ENCODE measurements around the gene ELP2. TPM values are rescaled to one million over a fixed set of nuclear protein-coding genes. Genes with fewer than 3 reads are reported as not detected.

Gene ELP2
- total RNA-seq, 1 donor from 2014 or later = 111 TPM

GRCh38 chr18:36124841-36125240 lies 4.9 kb upstream of the ELP2 start:
- TF ChIP-seq, protein P1, sequence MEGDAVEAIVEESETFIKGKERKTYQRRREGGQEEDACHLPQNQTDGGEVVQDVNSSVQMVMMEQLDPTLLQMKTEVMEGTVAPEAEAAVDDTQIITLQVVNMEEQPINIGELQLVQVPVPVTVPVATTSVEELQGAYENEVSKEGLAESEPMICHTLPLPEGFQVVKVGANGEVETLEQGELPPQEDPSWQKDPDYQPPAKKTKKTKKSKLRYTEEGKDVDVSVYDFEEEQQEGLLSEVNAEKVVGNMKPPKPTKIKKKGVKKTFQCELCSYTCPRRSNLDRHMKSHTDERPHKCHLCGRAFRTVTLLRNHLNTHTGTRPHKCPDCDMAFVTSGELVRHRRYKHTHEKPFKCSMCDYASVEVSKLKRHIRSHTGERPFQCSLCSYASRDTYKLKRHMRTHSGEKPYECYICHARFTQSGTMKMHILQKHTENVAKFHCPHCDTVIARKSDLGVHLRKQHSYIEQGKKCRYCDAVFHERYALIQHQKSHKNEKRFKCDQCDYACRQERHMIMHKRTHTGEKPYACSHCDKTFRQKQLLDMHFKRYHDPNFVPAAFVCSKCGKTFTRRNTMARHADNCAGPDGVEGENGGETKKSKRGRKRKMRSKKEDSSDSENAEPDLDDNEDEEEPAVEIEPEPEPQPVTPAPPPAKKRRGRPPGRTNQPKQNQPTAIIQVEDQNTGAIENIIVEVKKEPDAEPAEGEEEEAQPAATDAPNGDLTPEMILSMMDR (IDR thresholded peaks at IDR 0.05; ENCODE audit: unreplicated experiment) = no peak
- DNase-seq (ENCODE audit: low spot score, unreplicated experiment) = no peak
- no peak overlapping the region for H3K27ac Mint-ChIP-seq
- no peak overlapping the region for H3K4me3 Mint-ChIP-seq (ENCODE audit: low read depth)
- H3K36me3 Mint-ChIP-seq (ENCODE audit: insufficient read depth) = peaks cover 12% of the 10 kb centered on the region
- no peaks in the 10 kb centered on the region for H3K27me3 Mint-ChIP-seq
- H3K9me3 Mint-ChIP-seq (ENCODE audit: low read depth) = no peaks in the 10 kb centered on the region
- peaks cover 12% of the 10 kb centered on the region for H3K4me1 Mint-ChIP-seq (ENCODE audit: low read depth)

DNA sequence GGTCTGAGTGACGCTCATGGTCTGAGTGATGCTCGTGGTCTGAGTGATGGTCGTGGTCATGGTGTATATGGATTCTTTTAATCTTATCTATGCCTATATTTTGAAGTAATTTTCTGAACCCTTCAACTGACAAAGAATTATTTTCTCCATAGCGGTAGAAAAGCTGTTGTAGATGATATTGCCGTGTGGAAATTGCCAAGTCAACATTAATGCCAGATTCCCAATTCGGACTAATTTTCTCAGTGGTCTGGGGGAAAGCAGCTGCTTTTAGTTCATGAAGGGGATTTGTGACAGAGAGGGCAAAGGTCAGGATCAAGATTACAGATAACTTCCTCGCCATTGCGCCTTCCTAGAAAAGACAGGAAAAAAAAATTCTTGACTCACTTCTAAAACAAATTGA lies 3.0 kb upstream of the ELP2 start:
- no peak overlapping the region for H3K4me3 Mint-ChIP-seq (ENCODE audit: low read depth)
- TF ChIP-seq, protein P1 (IDR thresholded peaks at IDR 0.05; ENCODE audit: unreplicated experiment) = no peak
- H3K4me1 Mint-ChIP-seq (ENCODE audit: low read depth) = peaks cover 19% of the 10 kb centered on the region
- no peak for DNase-seq (ENCODE audit: low spot score, unreplicated experiment)
- H3K27me3 Mint-ChIP-seq = no peaks in the 10 kb centered on the region
- H3K27ac Mint-ChIP-seq = no peak overlapping the region
- no peaks in the 10 kb centered on the region for H3K9me3 Mint-ChIP-seq (ENCODE audit: low read depth)
- peaks cover 10% of the 10 kb centered on the region for H3K36me3 Mint-ChIP-seq (ENCODE audit: insufficient read depth)

DNA sequence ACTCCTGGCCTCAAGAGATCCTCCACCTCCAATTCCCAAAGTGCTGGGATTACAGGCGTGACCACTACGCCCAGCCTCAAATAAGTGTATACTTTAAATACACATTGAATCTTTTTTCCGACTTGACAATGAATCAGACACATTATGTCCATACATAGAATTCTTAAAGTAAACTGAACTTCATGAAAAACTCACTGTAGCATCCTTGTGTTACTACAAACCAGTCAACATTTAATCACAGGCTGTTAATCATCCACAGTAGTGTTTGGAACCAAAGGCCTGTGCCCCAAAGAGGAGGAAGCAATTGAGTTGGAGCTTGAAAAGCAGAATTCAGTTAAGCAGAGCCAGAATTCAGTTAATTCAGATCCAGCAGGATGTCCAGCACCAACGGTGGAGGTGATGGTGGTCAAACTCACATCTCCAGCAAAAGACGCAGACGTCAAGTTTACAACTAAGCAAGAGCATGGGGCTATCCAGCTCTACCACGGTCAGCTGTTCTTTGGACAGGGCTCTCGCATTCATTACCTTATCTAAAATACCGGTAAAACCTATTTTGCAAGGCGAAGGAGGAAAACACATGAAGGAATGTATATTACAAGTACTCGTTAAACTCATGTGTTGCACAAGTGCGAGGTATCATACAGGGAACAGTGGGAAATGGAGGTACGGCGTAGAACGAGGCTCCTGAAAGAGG lies 1.7 kb upstream of the ELP2 start:
- peaks cover 8% of the 10 kb centered on the region for H3K36me3 Mint-ChIP-seq (ENCODE audit: insufficient read depth)
- peak overlapping the region; percentile 70 for H3K27ac Mint-ChIP-seq
- no peaks in the 10 kb centered on the region for H3K9me3 Mint-ChIP-seq (ENCODE audit: low read depth)
- peaks cover 20% of the 10 kb centered on the region for H3K4me1 Mint-ChIP-seq (ENCODE audit: low read depth)
- no peak for DNase-seq (ENCODE audit: low spot score, unreplicated experiment)
- peak overlapping the region; percentile 97 for H3K4me3 Mint-ChIP-seq (ENCODE audit: low read depth)
- no peaks in the 10 kb centered on the region for H3K27me3 Mint-ChIP-seq
- TF ChIP-seq, protein P1 (IDR thresholded peaks at IDR 0.05; ENCODE audit: unreplicated experiment) = no peak

DNA sequence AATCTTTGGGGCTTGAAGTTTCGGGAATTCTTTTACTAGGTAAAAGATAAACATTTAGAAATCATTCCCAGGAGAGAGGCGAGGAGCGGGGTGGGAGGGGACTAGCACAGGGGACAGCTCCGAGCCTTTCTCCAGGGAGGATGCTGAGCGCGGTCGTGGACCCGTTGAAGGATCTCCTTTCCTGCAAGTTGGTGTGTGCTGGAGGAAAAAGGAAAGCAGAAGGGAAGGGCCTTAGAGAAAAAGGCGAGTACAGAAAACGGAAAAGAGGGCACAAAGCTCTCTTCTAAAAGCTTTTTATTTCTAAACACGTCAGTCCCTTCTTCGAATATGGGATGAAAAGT lies 1.2 kb upstream of the ELP2 start:
- DNase-seq (ENCODE audit: low spot score, unreplicated experiment) = no peak
- TF ChIP-seq, protein P1 (IDR thresholded peaks at IDR 0.05; ENCODE audit: unreplicated experiment) = no peak
- Mint-ChIP-seq H3K4me1 (ENCODE audit: low read depth) (peaks cover 20% of the 10 kb centered on the region), H3K27me3 (no peaks in the 10 kb centered on the region), H3K9me3 (ENCODE audit: low read depth) (no peaks in the 10 kb centered on the region), H3K27ac (peak overlapping the region; percentile 70), H3K4me3 (ENCODE audit: low read depth) (peak overlapping the region; percentile 97), H3K36me3 (ENCODE audit: insufficient read depth) (peaks cover 6% of the 10 kb centered on the region)

- Mint-ChIP-seq H3K27ac (peak overlapping the region; percentile 99), H3K36me3 (ENCODE audit: insufficient read depth) (peaks cover 3% of the 10 kb centered on the region)
- no peak for DNase-seq (ENCODE audit: low spot score, unreplicated experiment)
Observed at GRCh38 chr18:36128907-36129299, 796 bp upstream of the ELP2 start.

More at GRCh38 chr18:36128907-36129299, 796 bp upstream of the ELP2 start:
- H3K9me3 Mint-ChIP-seq (ENCODE audit: low read depth) = no peaks in the 10 kb centered on the region
- H3K27me3 Mint-ChIP-seq = no peaks in the 10 kb centered on the region
- TF ChIP-seq, protein P1 (IDR thresholded peaks at IDR 0.05; ENCODE audit: unreplicated experiment) = no peak
- peak overlapping the region; percentile 97 for H3K4me3 Mint-ChIP-seq (ENCODE audit: low read depth)
- H3K4me1 Mint-ChIP-seq (ENCODE audit: low read depth) = peaks cover 20% of the 10 kb centered on the region

Measured in progenitor cell of endocrine pancreas (in vitro differentiated cells).